K562 (cell line): Measurements from ENCODE around the gene LPXN. TPM values are rescaled to one million over a fixed set of nuclear protein-coding genes. Genes with fewer than 3 reads are reported as not detected.
A peak's percentile ranks its signal among the peaks of the same experiment; 100 is the strongest.

Experiments used
- AFF1 ChIP-seq, 2 experiments: fragments of 450-650 bp; IDR thresholded peaks; 2 replicates each; pipeline ENCODE4 v1.6.1; 2018; ENCODE audit warnings: mild to moderate bottlenecking in 2 of 2, low read depth in 1 of 2; ENCODE audit not compliant: partially characterized antibody in 2 of 2
- ARID1B ChIP-seq: fragments of 450-650 bp; IDR thresholded peaks from 2 replicates; pipeline ENCODE4 v1.6.1; 2016; ENCODE audit warnings: antibody characterized with exemption, mild to moderate bottlenecking, inconsistent platforms
- ARID2 ChIP-seq: fragments of 450-650 bp; IDR thresholded peaks from 2 replicates; pipeline ENCODE4 v1.6.1; 2017; ENCODE audit warnings: antibody characterized with exemption, mild to moderate bottlenecking
- BHLHE40 ChIP-seq: IDR thresholded peaks from 2 replicates; pipeline ENCODE4 v1.6.1; 2011; ENCODE audit warnings: low read length, improper control_type of control experiment
- CREB3 ChIP-seq: fragments of 450-650 bp; conservative IDR thresholded peaks from 2 replicates; pipeline ENCODE4 v1.6.1; 2016; ENCODE audit warnings: missing genetic modification characterization, low read depth, mild to moderate bottlenecking, missing compliant biosample characterization, moderate library complexity
- ESRRA ChIP-seq: fragments of 450-650 bp; IDR thresholded peaks from 2 replicates; pipeline ENCODE4 v1.6.1; 2014; ENCODE audit warnings: low read depth, mild to moderate bottlenecking, moderate library complexity, borderline replicate concordance
- GTF2E2 ChIP-seq: fragments of 200-800 bp; sonication (Bioruptor generic); IDR thresholded peaks from 2 replicates; pipeline ENCODE4 v1.6.1; 2016; ENCODE audit warnings: missing genetic modification characterization, missing compliant biosample characterization
- HNRNPH1 ChIP-seq: fragments of 200-400 bp; formaldehyde crosslinking; optimal IDR thresholded peaks from 2 replicates; pipeline ENCODE3; 2017; ENCODE audit warnings: low read depth, mild to moderate bottlenecking, low read length, moderate library complexity
- JUND ChIP-seq, 2 experiments: IDR thresholded peaks; 2 replicates in 1 of 2; 3 replicates in 1 of 2; pipeline ENCODE4 v1.6.1; 2011; ENCODE audit warnings: borderline replicate concordance in 2 of 2, low read depth in 2 of 2, low read length in 2 of 2, improper control_type of control experiment in 1 of 2, missing biosample characterization in 1 of 2, missing genetic modification characterization in 1 of 2, missing genetic modification reagents in 1 of 2
- MITF ChIP-seq: IDR thresholded peaks from 2 replicates; pipeline ENCODE4 v1.6.1; 2014; ENCODE audit warnings: antibody characterized with exemption
- MXI1 ChIP-seq: IDR thresholded peaks from 2 replicates; pipeline ENCODE4 v1.6.1; 2011; ENCODE audit warnings: low read depth, mild to moderate bottlenecking, improper control_type of control experiment, low read length
- NFYB ChIP-seq: IDR thresholded peaks from 2 replicates; pipeline ENCODE4 v1.6.1; 2011; ENCODE audit warnings: mild to moderate bottlenecking, moderate library complexity; ENCODE audit not compliant: insufficient read length; ENCODE audit errors: extremely low read depth
- POLR2AphosphoS5 ChIP-seq: IDR thresholded peaks from 2 replicates; pipeline ENCODE4 v1.6.1; 2011; ENCODE audit warnings: mild to moderate bottlenecking, low read depth, low read length, moderate library complexity; ENCODE audit not compliant: control insufficient read depth, insufficient read depth
- POLR2B ChIP-seq: fragments of 450-650 bp; IDR thresholded peaks from 2 replicates; pipeline ENCODE4 v1.6.1; 2018; ENCODE audit warnings: low read depth; ENCODE audit not compliant: partially characterized antibody
- RNF2 ChIP-seq: sonication (generic); IDR thresholded peaks from 2 replicates; pipeline ENCODE4 v1.6.1; 2016
- SNAPC5 ChIP-seq: fragments of 250-450 bp; sonication (Bioruptor Pico); IDR thresholded peaks from 2 replicates; pipeline ENCODE4 v1.8.0; 2021; ENCODE audit warnings: moderate library complexity, mild to moderate bottlenecking, inconsistent platforms
- SP1 ChIP-seq: sonication (generic); formaldehyde crosslinking; IDR thresholded peaks from 2 replicates; pipeline ENCODE4 v1.8.1; 2022; ENCODE audit warnings: mild to moderate bottlenecking, missing genetic modification reagents
- SREBF1 ChIP-seq: fragments of 150-350 bp; IDR thresholded peaks from 2 replicates; pipeline ENCODE4 v1.6.1; 2014; ENCODE audit warnings: antibody characterized with exemption, low read depth, low read length, borderline replicate concordance
- SRF ChIP-seq, 2 experiments: fragments of 250-450, 450-650 bp in 1 of 2; sonication (Bioruptor Pico) in 1 of 2; sonication (generic) in 1 of 2; formaldehyde crosslinking; IDR thresholded peaks; 2 replicates each; pipeline versions ENCODE4 v1.5.0 to v1.5.1; 2020 to 2022; ENCODE audit warnings: mild to moderate bottlenecking in 1 of 2, missing genetic modification reagents in 1 of 2
- ZNF282 ChIP-seq: sonication (generic); formaldehyde crosslinking; IDR thresholded peaks from 2 replicates; pipeline ENCODE4 v1.8.1; 2023; ENCODE audit warnings: missing genetic modification reagents
- ZNF76 ChIP-seq: fragments of 250-450 bp; sonication (Bioruptor Pico); IDR thresholded peaks from 2 replicates; pipeline ENCODE4 v1.4.0; 2020; ENCODE audit warnings: mild to moderate bottlenecking, moderate library complexity, borderline replicate concordance
- polyA plus RNA-seq, 8 experiments: library from polyadenylated mRNA; depleted of rRNA in 4 of 8; stranded (reverse) in 5 of 8; unstranded in 3 of 8; fragments of >200 nt; fragmentation: Nextera tagmentation in 2 of 8; fragmentation: Illumina TruSeq in 1 of 8; extraction: Ambion mirVana in 2 of 8; extraction: Trizol in 1 of 8; gene quantifications; 2 replicates each; pipeline versions ENCODE4 v1.2.1 to v1.2.3, GENCODE V29; 2011 to 2014; ENCODE audit warnings: inconsistent platforms in 1 of 8, missing spikeins in 1 of 8
- total RNA-seq, 7 experiments: library from RNA; depleted of rRNA in 6 of 7; stranded (reverse); fragments of >200 nt in 6 of 7; fragmentation: Illumina TruSeq in 2 of 7; extraction: Trizol in 2 of 7; gene quantifications; 2 replicates each; pipeline versions ENCODE4 v1.2.1 to v1.2.3, GENCODE V29; 2011 to 2021; ENCODE audit warnings: low replicate concordance in 1 of 7

LPXN gene
- total and polyA plus RNA-seq, 9 of the 15 experiments (the other 6 are each of a cell fraction or from before 2014, with no cell fraction given), result 0.73 to 3.1 (median 2.0) TPM

- TF ChIP-seq SP1, result no peak
- TF ChIP-seq SNAPC5 (CRISPR knock-in tag), result no peak
- peak; percentile 72 for TF ChIP-seq ARID1B
- peak; percentile 68; the same call in 1 of the 2 replicates for TF ChIP-seq POLR2AphosphoS5
- TF ChIP-seq NFYB, result peak; percentile 14
- no peak for TF ChIP-seq SREBF1
- no peak for TF ChIP-seq ARID2
- TF ChIP-seq ESRRA, result peak; percentile 89
- TF ChIP-seq MXI1, result no peak
- peak; percentile 90; the same call in 1 of the 2 replicates for TF ChIP-seq GTF2E2 (tag)
- no peak for TF ChIP-seq SRF (CRISPR knock-in tag; IDR thresholded peaks at IDR 0.05)
- TF ChIP-seq CREB3 (tag), result no peak
- TF ChIP-seq ZNF76 (CRISPR knock-in tag), result peak; percentile 11; the same call in 1 of the 2 replicates
- no peak for TF ChIP-seq HNRNPH1
- no peak for TF ChIP-seq RNF2
- TF ChIP-seq MITF, result 0 out of 2 replicates have a peak, but pooled peaks have one; percentile 12
- peak; percentile 92 for TF ChIP-seq JUND (IDR thresholded peaks at IDR 0.05; ENCODE audit: borderline replicate concordance, low read depth, low read length)
- TF ChIP-seq JUND (tag; IDR thresholded peaks at IDR 0.05; ENCODE audit: borderline replicate concordance, low read depth, low read length), result peak; percentile 92; the same call in 1 of the 3 replicates
- no peak for TF ChIP-seq ZNF282
- TF ChIP-seq POLR2B, result peak; percentile 46
- no peak for TF ChIP-seq BHLHE40
- no peak for TF ChIP-seq AFF1 (IDR thresholded peaks at IDR 0.05; ENCODE audit: low read depth in 1 of 2, partially characterized antibody in 2 of 2)
Observed at GRCh38 chr11:58577555-58578135, 2.0 kb upstream of the LPXN start (continued).
